ENCODE measurements around the gene PXDC1.

Gene PXDC1

DNA sequence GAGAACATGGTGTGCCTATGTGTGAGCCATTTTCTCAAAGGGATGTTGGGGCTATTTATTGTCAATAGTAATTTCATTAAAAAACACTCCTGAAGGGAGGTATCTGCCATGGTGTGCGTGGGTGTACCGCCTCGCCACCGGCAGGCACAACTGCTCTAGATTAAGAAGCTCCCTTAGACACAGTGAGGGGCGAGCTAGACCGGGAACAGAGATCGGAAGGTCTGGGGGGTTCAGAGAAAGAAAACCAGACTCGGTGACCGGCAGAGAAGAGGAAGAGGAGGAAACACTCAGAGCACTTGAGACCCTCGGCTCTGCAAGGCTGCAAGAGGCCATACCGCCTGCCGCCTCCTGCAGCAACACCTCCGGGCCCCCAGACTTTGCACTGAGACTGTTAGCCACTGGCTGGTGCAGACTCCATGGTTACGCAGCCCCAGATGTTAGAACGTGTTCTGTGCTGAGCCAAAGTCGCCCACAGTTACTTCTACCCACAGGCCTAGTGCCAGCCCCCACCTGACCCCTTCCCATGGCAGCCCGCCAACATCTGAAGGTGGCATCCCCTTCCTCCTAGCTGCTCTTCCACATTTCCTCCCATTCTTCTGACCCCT, 18.1 kb downstream of the PXDC1 start:
- H3K4me3 ChIP-seq (ENCODE audit: low read length): no peak overlapping the region
- TF ChIP-seq, protein P1, sequence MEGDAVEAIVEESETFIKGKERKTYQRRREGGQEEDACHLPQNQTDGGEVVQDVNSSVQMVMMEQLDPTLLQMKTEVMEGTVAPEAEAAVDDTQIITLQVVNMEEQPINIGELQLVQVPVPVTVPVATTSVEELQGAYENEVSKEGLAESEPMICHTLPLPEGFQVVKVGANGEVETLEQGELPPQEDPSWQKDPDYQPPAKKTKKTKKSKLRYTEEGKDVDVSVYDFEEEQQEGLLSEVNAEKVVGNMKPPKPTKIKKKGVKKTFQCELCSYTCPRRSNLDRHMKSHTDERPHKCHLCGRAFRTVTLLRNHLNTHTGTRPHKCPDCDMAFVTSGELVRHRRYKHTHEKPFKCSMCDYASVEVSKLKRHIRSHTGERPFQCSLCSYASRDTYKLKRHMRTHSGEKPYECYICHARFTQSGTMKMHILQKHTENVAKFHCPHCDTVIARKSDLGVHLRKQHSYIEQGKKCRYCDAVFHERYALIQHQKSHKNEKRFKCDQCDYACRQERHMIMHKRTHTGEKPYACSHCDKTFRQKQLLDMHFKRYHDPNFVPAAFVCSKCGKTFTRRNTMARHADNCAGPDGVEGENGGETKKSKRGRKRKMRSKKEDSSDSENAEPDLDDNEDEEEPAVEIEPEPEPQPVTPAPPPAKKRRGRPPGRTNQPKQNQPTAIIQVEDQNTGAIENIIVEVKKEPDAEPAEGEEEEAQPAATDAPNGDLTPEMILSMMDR (conservative IDR thresholded peaks at IDR 0.05; ENCODE audit: low read depth, low read length): no peak
- DNase-seq (ENCODE audit: low read depth): no peak

DNA sequence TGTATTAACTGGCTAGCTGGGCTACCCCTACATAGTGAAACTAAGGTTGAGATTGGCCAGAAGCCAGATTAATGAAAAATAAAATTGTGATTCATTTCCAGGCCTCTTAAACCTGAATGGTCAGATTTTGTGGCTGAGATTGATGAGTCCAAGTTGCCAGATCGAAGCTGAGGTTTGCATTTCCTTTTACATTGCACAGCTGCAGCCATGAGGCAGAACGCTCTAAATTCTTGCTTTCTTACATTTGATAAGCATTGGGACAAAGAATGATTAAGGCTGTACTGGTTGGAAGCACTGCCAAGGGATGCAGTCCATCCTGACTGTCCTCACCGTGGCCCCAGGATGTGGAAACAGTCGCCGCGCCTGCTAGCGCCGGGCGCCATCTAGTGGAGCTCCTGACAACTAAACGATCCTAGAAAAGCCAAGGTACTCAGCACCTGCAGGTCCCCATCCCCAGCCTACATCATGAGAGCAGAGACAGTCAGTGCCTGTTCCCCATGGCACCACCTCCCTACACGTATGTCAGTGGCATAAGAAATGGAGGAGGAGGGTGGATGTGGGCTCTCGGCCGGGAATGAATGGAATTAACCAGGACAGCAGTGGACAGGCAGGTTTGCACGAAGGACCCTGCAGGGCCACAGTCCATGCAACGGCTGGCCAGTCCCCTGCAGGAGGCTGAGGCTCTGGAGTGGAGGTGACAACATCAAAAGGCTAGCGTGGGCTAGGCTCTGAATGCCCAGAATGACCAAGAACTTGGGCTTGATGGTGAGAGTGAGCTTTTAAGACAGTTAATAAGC, 19.0 kb downstream of the PXDC1 start:
- no peak for DNase-seq (ENCODE audit: low read depth)
- no peak overlapping the region for H3K4me3 ChIP-seq (ENCODE audit: low read length)
- TF ChIP-seq, protein P1 (conservative IDR thresholded peaks at IDR 0.05; ENCODE audit: low read depth, low read length): peak; percentile 82

DNA sequence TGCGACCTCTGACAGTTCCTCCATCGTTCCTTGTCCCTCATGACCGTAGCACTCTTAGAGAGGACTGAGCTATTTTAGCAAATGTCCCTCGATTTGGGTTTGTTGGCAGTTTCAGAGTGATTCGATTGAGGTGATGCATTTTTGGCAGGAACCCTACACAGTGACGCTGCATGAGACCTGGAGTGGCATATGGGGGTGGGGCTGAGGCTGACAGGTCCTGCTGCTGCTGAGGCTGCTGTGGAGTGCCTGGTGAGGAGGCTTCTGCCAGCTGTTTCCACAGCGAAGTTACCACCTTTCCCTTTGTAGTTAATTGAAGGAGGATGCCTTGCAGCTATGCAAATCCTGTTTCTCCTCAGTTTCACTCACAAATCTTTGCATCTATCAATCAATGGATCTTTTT, 19.8 kb downstream of the PXDC1 start:
- no peak overlapping the region for H3K4me3 ChIP-seq (ENCODE audit: low read length)
- TF ChIP-seq, protein P1 (conservative IDR thresholded peaks at IDR 0.05; ENCODE audit: low read depth, low read length): no peak
- no peak for DNase-seq (ENCODE audit: low read depth)

DNA sequence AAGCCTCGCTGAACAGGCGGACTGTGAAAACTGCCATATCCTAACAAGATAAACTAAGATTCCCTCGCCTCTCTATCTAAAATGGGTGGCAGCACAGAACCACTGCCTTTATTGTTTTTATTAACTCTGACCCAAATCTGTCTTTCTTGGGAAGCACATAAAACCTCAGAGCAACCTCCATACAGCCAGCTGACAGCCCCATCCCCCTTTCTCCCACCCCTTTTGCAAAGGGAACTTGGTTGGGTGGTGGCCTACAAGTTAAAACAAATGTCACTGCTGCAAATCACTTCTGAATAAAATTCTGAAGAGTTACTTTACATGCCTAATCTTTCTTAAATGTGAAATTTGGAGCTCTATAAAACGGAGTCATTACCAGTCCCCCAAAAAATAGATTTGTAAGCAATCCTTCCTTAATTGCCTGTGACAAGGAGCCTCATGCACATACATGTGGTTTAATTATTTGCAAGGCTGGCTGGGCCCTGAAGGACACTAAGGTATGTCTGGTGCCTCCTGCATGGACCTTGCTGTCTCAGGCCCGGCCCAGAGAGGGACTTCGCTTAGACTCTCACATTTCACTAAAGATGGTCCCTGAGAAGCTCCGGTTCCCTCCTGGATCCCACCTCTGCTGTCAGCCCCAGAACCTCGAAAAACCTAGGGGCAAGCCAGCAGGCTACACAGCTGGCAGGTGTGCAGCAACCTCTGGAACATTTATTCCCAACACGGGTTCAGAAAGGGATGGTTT, 21.7 kb downstream of the PXDC1 start:
- H3K4me3 ChIP-seq (ENCODE audit: low read length): no peak overlapping the region
- TF ChIP-seq, protein P1 (conservative IDR thresholded peaks at IDR 0.05; ENCODE audit: low read depth, low read length): no peak
- DNase-seq (ENCODE audit: low read depth): no peak

DNA sequence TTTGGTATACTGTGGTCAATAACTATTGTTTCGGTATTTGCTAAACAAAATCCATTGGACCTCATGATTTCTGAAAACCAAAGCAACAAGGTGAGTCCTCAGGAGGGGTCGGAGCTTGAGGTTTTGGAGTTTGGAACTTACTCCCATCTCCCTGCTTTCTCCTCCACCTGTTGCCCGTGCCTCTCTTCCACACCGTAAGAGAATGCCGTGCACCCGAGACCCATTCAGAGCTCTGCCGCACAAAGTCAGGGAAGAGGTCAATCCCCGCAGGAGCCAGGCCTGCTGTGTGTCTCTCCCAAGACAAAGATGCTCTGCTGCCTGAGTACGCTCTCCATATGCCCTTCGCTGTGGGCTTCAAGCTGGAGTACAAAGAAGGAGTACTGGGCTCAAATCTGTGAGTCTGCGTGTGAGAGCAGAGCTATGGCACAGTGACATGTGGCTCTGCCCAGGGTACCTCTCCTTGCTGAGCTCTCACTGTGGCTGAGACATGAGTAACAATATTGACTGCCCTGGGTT, 23.9 kb downstream of the PXDC1 start:
- DNase-seq (ENCODE audit: low read depth): no peak
- H3K4me3 ChIP-seq (ENCODE audit: low read length): no peak overlapping the region
- TF ChIP-seq, protein P1 (conservative IDR thresholded peaks at IDR 0.05; ENCODE audit: low read depth, low read length): no peak

DNA sequence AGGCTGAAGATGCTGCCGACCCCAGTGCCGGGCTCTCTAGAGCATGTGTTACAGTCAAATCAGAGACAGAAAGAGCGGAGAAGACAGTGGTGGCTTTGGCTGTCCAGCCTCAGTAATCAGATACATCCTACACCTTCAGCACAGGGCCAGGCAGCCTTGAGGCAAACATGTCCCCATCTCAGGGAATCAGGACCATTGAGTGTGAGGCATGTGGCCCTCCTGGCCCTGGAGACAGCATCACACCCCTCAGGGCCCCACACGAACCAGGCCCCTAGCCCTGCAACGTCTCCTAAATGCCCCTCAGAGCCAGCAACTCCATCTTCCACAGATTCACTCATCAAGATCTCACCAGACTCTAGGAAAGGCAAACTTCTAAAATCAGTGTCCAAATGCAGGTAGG, 24.5 kb downstream of the PXDC1 start:
- no peak for DNase-seq (ENCODE audit: low read depth)
- no peak overlapping the region for H3K4me3 ChIP-seq (ENCODE audit: low read length)
- TF ChIP-seq, protein P1 (conservative IDR thresholded peaks at IDR 0.05; ENCODE audit: low read depth, low read length): no peak
